Kidney (tissue), 14 donors: ENCODE measurements around the gene PALLD. TPM values are rescaled to one million over a fixed set of nuclear protein-coding genes. Genes with fewer than 3 reads are reported as not detected.

Source experiments
- DNase-seq, 5 donors: peaks; one replicate each; pipeline ENCODE4 v3.0.0-alpha.2; 2013 to 2020
- FAIRE-seq: peaks from 2 replicates; lab custom pipeline; 2012; peaks lifted over from hg19 to GRCh38; lab: Jason Lieb, UNC
- H3K27ac ChIP-seq, 2 donors: one replicate each; pipeline ENCODE4 v1.7.0; 2013; ENCODE audit warnings: low read depth in 2 of 2, low read length in 2 of 2, inconsistent platforms in 1 of 2
- H3K27me3 ChIP-seq: one replicate; pipeline ENCODE4 v1.7.1; 2013; ENCODE audit warnings: low read length, inconsistent platforms; ENCODE audit not compliant: control insufficient read depth, insufficient read depth
- H3K36me3 ChIP-seq, 3 donors: one replicate each; pipeline versions ENCODE4 v1.7.0 to v1.7.1; 2013; ENCODE audit warnings: low read length in 3 of 3, control low read depth in 1 of 3, inconsistent platforms in 1 of 3; ENCODE audit not compliant: insufficient read depth in 3 of 3, control insufficient read depth in 2 of 3
- H3K4me1 ChIP-seq, 3 donors: one replicate each; pipeline versions ENCODE4 v1.7.0 to v1.7.1; 2013; ENCODE audit warnings: low read length in 3 of 3, inconsistent platforms in 1 of 3, low read depth in 1 of 3; ENCODE audit not compliant: control insufficient read depth in 2 of 3, insufficient read depth in 2 of 3
- H3K4me3 ChIP-seq, 3 donors: one replicate each; pipeline versions ENCODE4 v1.7.0 to v1.8.1; 2013; ENCODE audit warnings: low read length in 3 of 3, control low read depth in 1 of 3, inconsistent platforms in 1 of 3
- H3K9ac ChIP-seq, 3 donors: one replicate each; pipeline versions ENCODE4 v1.7.0 to v1.7.1; 2013; ENCODE audit warnings: low read length in 3 of 3, control low read depth in 1 of 3, inconsistent platforms in 1 of 3
- H3K9me3 ChIP-seq, 3 donors: one replicate each; pipeline versions ENCODE4 v1.7.0 to v1.7.1; 2013; ENCODE audit warnings: low read length in 3 of 3, control low read depth in 1 of 3, inconsistent platforms in 1 of 3; ENCODE audit not compliant: control insufficient read depth in 2 of 3, insufficient read depth in 1 of 3
- CTCF ChIP-seq: IDR thresholded peaks from 3 replicates; pipeline ENCODE4 v1.5.1; 2012; ENCODE audit warnings: mild to moderate bottlenecking, moderate library complexity, borderline replicate concordance; ENCODE audit not compliant: insufficient read depth; ENCODE audit errors: extremely low read depth
- intact Hi-C: fragments of 100-400 bp; cut with DNase I; formaldehyde crosslinking; loops from one replicate; pipeline ENCODE4 v1.11.1; 2022
- polyA plus RNA-seq: library from polyadenylated mRNA; stranded (reverse); fragments of 350-450 nt; fragmentation: Illumina TruSeq; extraction: RNeasy Lipid Tissue Mini Kit (QIAGEN cat#74804); gene quantifications from one replicate; pipeline ENCODE4 v1.2.3, GENCODE V29; 2014; ENCODE audit warnings: low read depth, low replicate concordance; ENCODE audit not compliant: insufficient read depth
- total RNA-seq: library from RNA; stranded (reverse); fragmentation: NEBNext Ultra II Directional; extraction: Animal tissue kit (Norgen Biotek cat#: 25700); gene quantifications from one replicate; pipeline ENCODE4 v1.2.1, GENCODE V29; 2021
- donor health status: control.
- donor health status: control.
- donor health status: control.
- donor health status: control.
- donor health status: control.
- donor health status: DM: yes; HTN: yes; CAD: no.
- donor health status: Normal renal cell carcinoma (clear cell type).

PALLD gene
- total and polyA plus RNA-seq, 2 donors from 2014 or later = 43.4 to 120 TPM

GRCh38 chr4:168641811-168642140 lies 144.9 kb downstream of the PALLD start:
- DNase-seq (no peak), FAIRE-seq (no peak)
- no peak for TF ChIP-seq CTCF
- Histone ChIP-seq H3K27me3 (no peaks in the 10 kb centered on the region), H3K4me3 (no peak overlapping the region), H3K27ac (no peak overlapping the region), H3K4me1 (no peaks in the 10 kb centered on the region), H3K9ac (no peak overlapping the region), H3K9me3 (no peaks in the 10 kb centered on the region), H3K36me3 (no peaks in the 10 kb centered on the region)
- intact Hi-C loops = no loop called here

- FAIRE-seq (no peak), DNase-seq (no peak)
- no peak overlapping the region for H3K4me3 ChIP-seq
- no peak overlapping the region for H3K27ac ChIP-seq
- no peaks in the 10 kb centered on the region for H3K27me3 ChIP-seq
- no peaks in the 10 kb centered on the region for H3K36me3 ChIP-seq
- intact Hi-C loops = no loop called here
- no peak overlapping the region for H3K9ac ChIP-seq
- no peak for TF ChIP-seq CTCF
- H3K9me3 ChIP-seq = no peaks in the 10 kb centered on the region
- no peaks in the 10 kb centered on the region for H3K4me1 ChIP-seq
Measured at GRCh38 chr4:168642591-168642990, 145.7 kb downstream of the PALLD start.

GRCh38 chr4:168643111-168643795 lies 146.4 kb downstream of the PALLD start:
- H3K27me3 ChIP-seq = no peaks in the 10 kb centered on the region
- no peaks in the 10 kb centered on the region for H3K36me3 ChIP-seq
- H3K9ac ChIP-seq = no peak overlapping the region
- intact Hi-C loops = no loop called here
- TF ChIP-seq CTCF = no peak
- FAIRE-seq (no peak), DNase-seq (peak in 1 of 5 donors; percentile 22)
- no peak overlapping the region for H3K4me3 ChIP-seq
- H3K4me1 ChIP-seq = no peaks in the 10 kb centered on the region
- H3K9me3 ChIP-seq = no peaks in the 10 kb centered on the region
- H3K27ac ChIP-seq = peak overlapping the region in 1 of 2 donors; percentile 25

GRCh38 chr4:168643796-168644159 lies 146.9 kb downstream of the PALLD start:
- intact Hi-C loops = no loop called here
- Histone ChIP-seq H3K27ac (no peak overlapping the region), H3K4me1 (no peaks in the 10 kb centered on the region), H3K9me3 (no peaks in the 10 kb centered on the region), H3K36me3 (no peaks in the 10 kb centered on the region), H3K9ac (no peak overlapping the region), H3K4me3 (no peak overlapping the region), H3K27me3 (no peaks in the 10 kb centered on the region)
- DNase-seq (no peak), FAIRE-seq (no peak)
- no peak for TF ChIP-seq CTCF
